ENCODE results near the gene SLC39A13. TPM values are rescaled to one million over a fixed set of nuclear protein-coding genes. Genes with fewer than 3 reads are reported as not detected.

SLC39A13 gene
- total and polyA plus RNA-seq, 2 of the 4 experiments (the other 2 are of a cell fraction) = 32.4 to 144 TPM

DNA sequence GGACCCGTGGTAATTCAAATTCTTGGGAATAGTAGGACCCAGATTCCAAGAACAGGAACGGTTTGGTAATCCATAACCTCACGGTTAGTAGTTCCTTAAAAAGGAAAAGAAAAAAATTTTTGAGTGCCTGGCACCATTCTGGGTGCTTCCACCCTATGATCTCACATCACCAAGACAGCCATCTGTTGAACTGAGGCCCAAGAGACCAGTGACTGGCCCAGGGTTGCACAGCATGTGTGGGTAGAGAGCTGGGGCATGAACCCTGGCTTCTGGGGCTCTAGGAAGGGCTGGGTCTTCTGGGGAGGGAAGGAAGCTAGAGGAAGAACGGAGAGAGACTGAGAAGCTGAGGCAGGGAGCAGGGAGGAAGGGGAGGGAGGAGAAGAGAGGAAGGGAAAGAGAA is 25.3 kb upstream of the SLC39A13 start:
- Histone ChIP-seq H2AK9ac (replicated peaks; ENCODE audit: low read depth, low read length, poor library complexity) (no peak overlapping the region), H3K9ac (ENCODE audit: low read depth, low read length) (no peak overlapping the region), H2BK120ac (ENCODE audit: low read depth, low read length) (no peak overlapping the region), H3K9me3 (ENCODE audit: control insufficient read depth, insufficient read depth, low read length) (no peaks in the 10 kb centered on the region), H3K36me3 (ENCODE audit: control insufficient read depth, insufficient read depth, low read length) (no peaks in the 10 kb centered on the region), H2BK5ac (ENCODE audit: low read depth, low read length, poor library complexity, severe bottlenecking) (no peak overlapping the region), H2BK20ac (ENCODE audit: low read depth, low read length) (no peak overlapping the region), H2AFZ (replicated peaks; ENCODE audit: low read length, poor library complexity) (no peak overlapping the region), H3K4me2 (ENCODE audit: low read depth, low read length) (no peak overlapping the region), H3K4me3 (ENCODE audit: insufficient read depth, low read depth, low read length) (no peak overlapping the region), H2BK15ac (ENCODE audit: low read depth, low read length) (no peak overlapping the region), H3K9me1 (ENCODE audit: insufficient read depth, low read length) (no peaks in the 10 kb centered on the region), H3K79me1 (ENCODE audit: low read depth in 1 of 2, low read length in 2 of 2) (no peaks in the 10 kb centered on the region), H3K14ac (replicated peaks; ENCODE audit: low read depth, low read length) (no peak overlapping the region), H4K8ac (ENCODE audit: low read depth in 2 of 2, low read length in 2 of 2) (no peak overlapping the region), H3K4me1 (ENCODE audit: control insufficient read depth, insufficient read depth, low read length) (no peaks in the 10 kb centered on the region), H2AK5ac (ENCODE audit: low read depth, low read length) (no peak overlapping the region), H4K5ac (ENCODE audit: low read depth, low read length) (no peak overlapping the region), H4K20me1 (ENCODE audit: insufficient read depth, low read length) (no peaks in the 10 kb centered on the region), H3K18ac (ENCODE audit: low read depth, low read length) (no peak overlapping the region), H3K4ac (ENCODE audit: low read depth, low read length) (no peak overlapping the region), H4K91ac (ENCODE audit: insufficient read depth, low read depth, low read length) (no peak overlapping the region), H3K27ac (ENCODE audit: insufficient read depth, low read length) (no peak overlapping the region), H3K23ac (ENCODE audit: low read depth, low read length) (no peak overlapping the region), H3K27me3 (ENCODE audit: control insufficient read depth, insufficient read depth, low read length) (peaks cover 7% of the 10 kb centered on the region; the same call in 1 of the 2 replicates), H3K56ac (ENCODE audit: extremely low read depth, insufficient read depth, low read length) (no peak overlapping the region)
- DNase-seq (no peak), ATAC-seq (ENCODE audit: low read depth) (no peak)
- WGBS, 2 experiments (ENCODE audit: extremely low coverage in 2 of 2, insufficient read length in 1 of 2) = 27% methylated on average over 1 of the region's 4 CpGs; no CpG with 5 or more reads in 1 of the 2 experiments
- dilution Hi-C loops (cut with HindIII; ENCODE audit: low sequenced_read_pairs, unreplicated experiment) = no loop called here
- TF ChIP-seq NFE2L2 (IDR thresholded peaks at IDR 0.05; ENCODE audit: low read depth, low read length) = no peak
- no peak for TF ChIP-seq RFX5 (IDR thresholded peaks at IDR 0.05; ENCODE audit: low read depth, low read length)
- TF ChIP-seq CEBPB (IDR thresholded peaks at IDR 0.05; ENCODE audit: low read depth, low read length) = no peak
- no peak for TF ChIP-seq MXI1 (IDR thresholded peaks at IDR 0.05; ENCODE audit: borderline replicate concordance, low read depth, low read length)
- no peak for TF ChIP-seq SMC3 (IDR thresholded peaks at IDR 0.05; ENCODE audit: low read depth, low read length)
- TF ChIP-seq, protein P1, sequence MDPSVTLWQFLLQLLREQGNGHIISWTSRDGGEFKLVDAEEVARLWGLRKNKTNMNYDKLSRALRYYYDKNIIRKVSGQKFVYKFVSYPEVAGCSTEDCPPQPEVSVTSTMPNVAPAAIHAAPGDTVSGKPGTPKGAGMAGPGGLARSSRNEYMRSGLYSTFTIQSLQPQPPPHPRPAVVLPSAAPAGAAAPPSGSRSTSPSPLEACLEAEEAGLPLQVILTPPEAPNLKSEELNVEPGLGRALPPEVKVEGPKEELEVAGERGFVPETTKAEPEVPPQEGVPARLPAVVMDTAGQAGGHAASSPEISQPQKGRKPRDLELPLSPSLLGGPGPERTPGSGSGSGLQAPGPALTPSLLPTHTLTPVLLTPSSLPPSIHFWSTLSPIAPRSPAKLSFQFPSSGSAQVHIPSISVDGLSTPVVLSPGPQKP (IDR thresholded peaks at IDR 0.05; ENCODE audit: borderline replicate concordance, low read depth, low read length) = no peak
- TF ChIP-seq BHLHE40 (IDR thresholded peaks at IDR 0.05; ENCODE audit: low read depth, low read length) = no peak
- POLR2A ChIA-PET (ENCODE audit: unreplicated experiment) = no interaction called here
- in situ Hi-C loops (cut with MboI; ENCODE audit: low sequenced_read_pairs) = no loop called here
- CTCF ChIA-PET = no interaction called here
- BruUV-seq (replicated peaks) = no TSS peak
- intact Hi-C loops (cut with micrococcal nuclease) = no loop called here

Measured in IMR-90 (cell line).